Mesenchymal stem cell (in vitro differentiated cells and primary cell): ENCODE data around the gene RPP25L.

ENCODE experiments used
- DNase-seq: peaks from one replicate; pipeline ENCODE4 v3.0.0-alpha.2; 2013
- H2AFZ ChIP-seq: one replicate; pipeline ENCODE4 v1.6.1; 2013; ENCODE audit warnings: low read depth, mild to moderate bottlenecking, control low read depth, inconsistent platforms, low read length, moderate library complexity
- H2AK5ac ChIP-seq: 2 replicates; pipeline ENCODE4 v1.6.1; 2013; ENCODE audit warnings: low read length, moderate library complexity, mild to moderate bottlenecking, inconsistent platforms; ENCODE audit not compliant: severe bottlenecking
- H2BK120ac ChIP-seq: one replicate; pipeline ENCODE4 v1.6.1; 2013; ENCODE audit warnings: low read depth, mild to moderate bottlenecking, inconsistent platforms, low read length, moderate library complexity
- H2BK12ac ChIP-seq, 2 experiments: one replicate each; pipeline ENCODE4 v1.6.1; 2013; ENCODE audit warnings: inconsistent platforms in 2 of 2, low read length in 2 of 2, mild to moderate bottlenecking in 2 of 2, moderate library complexity in 2 of 2, control low read depth in 1 of 2
- H2BK15ac ChIP-seq: one replicate; pipeline ENCODE4 v1.6.1; 2013; ENCODE audit warnings: mild to moderate bottlenecking, low read depth, inconsistent platforms; ENCODE audit not compliant: poor library complexity, severe bottlenecking
- H2BK5ac ChIP-seq: 2 replicates; pipeline ENCODE4 v1.6.1; 2013; ENCODE audit warnings: low read depth, mild to moderate bottlenecking, low read length, control low read depth, inconsistent platforms; ENCODE audit not compliant: poor library complexity, severe bottlenecking
- H3K14ac ChIP-seq, 2 experiments: one replicate each; pipeline ENCODE4 v1.6.1; 2013; ENCODE audit warnings: inconsistent platforms in 2 of 2, low read length in 2 of 2, control low read depth in 1 of 2, mild to moderate bottlenecking in 1 of 2, moderate library complexity in 1 of 2
- H3K18ac ChIP-seq, 2 experiments: one replicate each; pipeline ENCODE4 v1.6.1; 2013; ENCODE audit warnings: inconsistent platforms in 2 of 2, low read length in 2 of 2, control low read depth in 1 of 2, low read depth in 1 of 2, mild to moderate bottlenecking in 1 of 2
- H3K23ac ChIP-seq, 2 experiments: one replicate each; pipeline ENCODE4 v1.6.1; 2013; ENCODE audit warnings: inconsistent platforms in 2 of 2, low read length in 2 of 2, mild to moderate bottlenecking in 2 of 2, moderate library complexity in 2 of 2, control low read depth in 1 of 2
- H3K27ac ChIP-seq: 2 replicates; pipeline ENCODE4 v1.5.1; 2013; ENCODE audit warnings: mild to moderate bottlenecking, moderate library complexity, low read length, control low read depth, inconsistent platforms; ENCODE audit not compliant: poor library complexity, severe bottlenecking
- H3K27me3 ChIP-seq, 2 experiments: 2 replicates each; pipeline versions ENCODE4 v1.6.1 to v1.7.0; 2013; ENCODE audit warnings: low read length in 2 of 2, mild to moderate bottlenecking in 2 of 2, moderate library complexity in 2 of 2, control low read depth in 1 of 2, inconsistent platforms in 1 of 2; ENCODE audit not compliant: control insufficient read depth in 1 of 2, insufficient read depth in 1 of 2
- H3K36me3 ChIP-seq, 2 experiments: 2 replicates each; pipeline versions ENCODE4 v1.6.1 to v1.7.0; 2013; ENCODE audit warnings: low read length in 2 of 2, control low read depth in 1 of 2, inconsistent platforms in 1 of 2, low read depth in 1 of 2, mild to moderate bottlenecking in 1 of 2; ENCODE audit not compliant: insufficient read depth in 2 of 2, control insufficient read depth in 1 of 2
- H3K4ac ChIP-seq, 2 experiments: one replicate each; pipeline ENCODE4 v1.6.1; 2013; ENCODE audit warnings: inconsistent platforms in 2 of 2, low read length in 2 of 2, mild to moderate bottlenecking in 2 of 2, moderate library complexity in 2 of 2, control low read depth in 1 of 2, low read depth in 1 of 2
- H3K4me1 ChIP-seq: 2 replicates; pipeline ENCODE4 v1.6.1; 2013; ENCODE audit warnings: low read depth, low read length, control low read depth; ENCODE audit not compliant: control insufficient read depth, insufficient read depth
- H3K4me2 ChIP-seq: 2 replicates; pipeline ENCODE4 v1.6.1; 2013; ENCODE audit warnings: low read length, mild to moderate bottlenecking, inconsistent platforms; ENCODE audit not compliant: poor library complexity, severe bottlenecking
- H3K4me3 ChIP-seq, 2 experiments: 2 replicates each; pipeline versions ENCODE4 v1.5.1 to v1.7.0; 2013; ENCODE audit warnings: low read length in 2 of 2, mild to moderate bottlenecking in 2 of 2, control low read depth in 1 of 2, low read depth in 1 of 2; ENCODE audit not compliant: insufficient read depth in 1 of 2
- H3K79me1 ChIP-seq: replicated peaks from 2 replicates; pipeline ENCODE4 v1.6.1; 2013; ENCODE audit warnings: mild to moderate bottlenecking, control low read depth, low read length, inconsistent platforms; ENCODE audit not compliant: poor library complexity, severe bottlenecking
- H3K9ac ChIP-seq: 2 replicates; pipeline ENCODE4 v1.7.0; 2013; ENCODE audit warnings: mild to moderate bottlenecking, low read length, moderate library complexity
- H3K9me3 ChIP-seq: 2 replicates; pipeline ENCODE4 v1.7.0; 2013; ENCODE audit warnings: mild to moderate bottlenecking, low read length; ENCODE audit not compliant: control insufficient read depth
- H4K8ac ChIP-seq: one replicate; pipeline ENCODE4 v1.6.1; 2013; ENCODE audit warnings: inconsistent platforms, mild to moderate bottlenecking, low read length, moderate library complexity
- H4K91ac ChIP-seq: one replicate; pipeline ENCODE4 v1.6.1; 2013; ENCODE audit warnings: mild to moderate bottlenecking, low read length, inconsistent platforms
- WGBS: methylation state at CpG from one replicate; pipeline ENCODE4 v1.1.7; 2013; ENCODE audit warnings: mixed read lengths; 5-methylcytosine and 5-hydroxymethylcytosine counted together

RPP25L gene

DNA sequence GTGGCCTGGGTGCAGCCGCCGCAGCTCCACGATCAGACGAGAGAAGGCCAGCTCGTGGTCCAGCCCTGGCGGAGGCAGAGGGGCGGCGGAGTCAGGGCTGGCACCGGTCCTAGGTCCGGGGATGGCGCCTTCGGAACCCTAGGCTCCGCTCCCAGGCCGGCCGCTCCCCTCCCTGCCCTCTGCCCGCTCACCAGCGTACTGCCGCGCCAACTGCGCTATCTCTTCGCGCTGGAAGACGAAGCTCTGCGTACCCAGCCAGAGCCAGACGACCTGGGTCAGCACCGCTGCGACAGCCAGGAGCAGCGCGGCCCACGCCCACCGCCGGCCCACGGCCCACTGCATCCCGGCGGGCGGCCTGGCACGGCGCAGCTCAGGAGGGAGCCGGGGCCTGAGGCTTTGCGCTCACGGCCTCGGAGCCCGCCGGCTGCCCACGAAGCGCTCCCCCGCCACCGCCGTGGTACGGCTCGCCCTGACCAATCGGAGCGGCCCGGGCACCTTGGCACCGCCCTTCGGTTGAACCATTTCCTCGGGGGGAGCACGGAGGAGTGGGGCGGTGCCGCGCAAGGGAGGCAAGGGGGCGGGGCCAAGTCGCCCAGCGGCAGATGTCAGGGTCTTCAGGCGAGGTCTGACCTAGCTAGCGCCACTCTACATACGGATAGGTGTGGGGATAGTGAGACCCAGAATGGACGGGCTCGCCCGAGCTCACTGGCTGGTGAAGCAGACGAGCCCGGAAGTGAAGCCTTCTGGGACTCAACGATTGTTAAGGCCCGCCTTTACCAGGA is 25.6 kb upstream of the RPP25L start, which contains the start of gene SIGMAR1:
TSS of gene SIGMAR1 (minus strand) at position 432 of the 782 bp plus-strand sequence. CDS start at position 342, 90 bp downstream.
- Histone ChIP-seq H3K36me3 (peaks cover 11 to 13% of the 10 kb centered on the region in 2 experiments), H3K4ac (peak within 1 kb of the TSS; percentile 88 to 99), H3K9ac (peak within 1 kb of the TSS; percentile 93), H3K4me1 (peaks cover 19% of the 10 kb centered on the region), H3K18ac (peak within 1 kb of the TSS; percentile 96 to 100), H3K4me3 (peak within 1 kb of the TSS; percentile 85 to 88), H3K23ac (peak within 1 kb of the TSS; percentile 51 to 97), H2BK15ac (peak within 1 kb of the TSS; percentile 63), H4K8ac (peak within 1 kb of the TSS; percentile 99), H2BK12ac (peak within 1 kb of the TSS in 1 of 2 experiments; percentile 91), H3K4me2 (peak within 1 kb of the TSS; percentile 99), H2BK120ac (peak within 1 kb of the TSS; percentile 85), H2BK5ac (peak within 1 kb of the TSS; percentile 35), H3K9me3 (no peaks in the 10 kb centered on the region), H2AFZ (peak within 1 kb of the TSS; percentile 99), H3K27me3 (no peaks in the 10 kb centered on the region), H3K27ac (peak within 1 kb of the TSS; percentile 26), H3K14ac (peak within 1 kb of the TSS; percentile 43 to 100), H2AK5ac (peak within 1 kb of the TSS; percentile 30), H3K79me1 (peaks cover 22% of the 10 kb centered on the region), H4K91ac (peak within 1 kb of the TSS; percentile 94)
- 2% methylated on average over 74 of the region's 74 CpGs for WGBS
- peak; percentile 92 for DNase-seq

DNA sequence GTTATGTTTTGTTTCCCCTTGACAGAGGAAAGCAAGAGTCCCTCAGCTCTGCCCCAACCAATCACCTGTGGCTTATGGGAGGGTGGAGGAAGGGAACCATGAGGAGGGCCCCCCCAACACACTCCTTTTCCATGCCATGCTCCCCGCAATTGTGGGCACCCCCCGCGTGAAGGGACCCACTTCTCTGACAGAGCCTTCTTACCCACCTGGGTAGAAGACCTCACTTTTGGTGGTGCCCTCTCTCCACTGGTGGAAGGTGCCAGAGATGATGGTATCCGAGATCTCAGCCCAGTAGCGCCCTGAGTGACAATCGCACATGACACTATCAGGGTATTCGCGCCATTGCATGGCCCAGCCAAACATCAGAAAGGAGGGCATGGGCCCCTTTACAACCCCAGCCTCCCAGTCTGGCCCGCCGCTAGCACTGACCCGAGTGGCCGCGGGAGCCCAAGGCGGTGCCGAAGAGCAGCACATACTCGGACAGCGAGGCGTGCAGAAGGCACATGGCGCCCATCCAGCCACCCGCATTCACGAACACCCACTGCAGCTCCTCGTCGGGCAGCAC is 25.0 kb upstream of the RPP25L start:
- Histone ChIP-seq H3K4ac (peak overlapping the region; percentile 88 to 99), H2BK15ac (peak overlapping the region; percentile 57), H4K91ac (peak overlapping the region; percentile 94), H3K27ac (no peak overlapping the region), H2BK5ac (no peak overlapping the region), H2BK12ac (peak overlapping the region in 1 of 2 experiments; percentile 91), H3K23ac (peak overlapping the region in 1 of 2 experiments; percentile 97), H3K27me3 (peaks cover 0 to 3% of the 10 kb centered on the region in 2 experiments), H4K8ac (peak overlapping the region; percentile 99), H3K4me3 (peak overlapping the region; percentile 85 to 88), H3K14ac (peak overlapping the region; percentile 43 to 100), H2AFZ (peak overlapping the region; percentile 99), H3K79me1 (peaks cover 22% of the 10 kb centered on the region), H2BK120ac (no peak overlapping the region), H2AK5ac (peak overlapping the region; percentile 27), H3K36me3 (peaks cover 11 to 13% of the 10 kb centered on the region in 2 experiments), H3K4me1 (peaks cover 19% of the 10 kb centered on the region), H3K4me2 (peak overlapping the region; percentile 99), H3K9me3 (no peaks in the 10 kb centered on the region), H3K18ac (peak overlapping the region; percentile 95 to 100), H3K9ac (peak overlapping the region; percentile 93)
- no peak for DNase-seq
- 15% methylated on average over 19 of the region's 23 CpGs for WGBS

DNA sequence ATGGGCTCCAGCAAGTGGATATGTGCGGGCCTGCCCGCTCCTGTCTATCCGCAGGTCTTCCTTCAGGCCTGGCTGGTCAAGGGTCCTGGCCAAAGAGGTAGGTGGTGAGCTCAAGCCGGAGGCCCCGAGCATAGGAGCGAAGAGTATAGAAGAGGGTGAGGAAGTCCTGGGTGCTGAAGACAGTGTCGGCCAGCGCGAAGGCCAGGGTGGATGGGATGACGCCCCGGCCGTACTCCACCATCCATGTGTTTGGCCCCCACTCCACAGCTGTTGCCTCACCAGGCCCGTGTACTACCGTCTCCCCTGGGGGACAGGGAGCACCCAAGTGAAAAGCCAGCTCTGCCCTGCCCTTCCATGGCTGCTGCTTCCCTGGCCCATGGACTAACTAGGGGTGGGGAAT is 23.7 kb upstream of the RPP25L start:
- peaks cover 22% of the 10 kb centered on the region for H3K79me1 ChIP-seq
- no peak overlapping the region for H2AFZ ChIP-seq
- H2BK120ac ChIP-seq, result no peak overlapping the region
- no peak overlapping the region for H2BK5ac ChIP-seq
- no peak overlapping the region for H4K91ac ChIP-seq
- peaks cover 11 to 13% of the 10 kb centered on the region in 2 experiments for H3K36me3 ChIP-seq
- no peak for DNase-seq
- H3K14ac ChIP-seq, result peak overlapping the region in 1 of 2 experiments; percentile 90
- H3K9me3 ChIP-seq, result no peaks in the 10 kb centered on the region
- no peak overlapping the region for H2AK5ac ChIP-seq
- no peak overlapping the region for H3K4ac ChIP-seq
- no peak overlapping the region for H3K4me2 ChIP-seq
- H2BK15ac ChIP-seq, result no peak overlapping the region
- peaks cover 5 to 11% of the 10 kb centered on the region in 2 experiments for H3K27me3 ChIP-seq
- 96% methylated on average over 9 of the region's 14 CpGs for WGBS
- peak overlapping the region; percentile 14 to 35 for H3K4me3 ChIP-seq
- no peak overlapping the region for H3K27ac ChIP-seq
- H3K23ac ChIP-seq, result peak overlapping the region in 1 of 2 experiments; percentile 34
- peak overlapping the region; percentile 7 for H3K9ac ChIP-seq
- no peak overlapping the region for H2BK12ac ChIP-seq
- peaks cover 19% of the 10 kb centered on the region for H3K4me1 ChIP-seq
- H4K8ac ChIP-seq, result peak overlapping the region; percentile 66
- no peak overlapping the region for H3K18ac ChIP-seq
